Endothelial cell of umbilical vein (primary cell): Measurements from ENCODE around the gene NUTF2. TPM values are rescaled to one million over a fixed set of nuclear protein-coding genes. Genes with fewer than 3 reads are reported as not detected.
"Not testable (repeated sequence)": the region's sequence is repeated elsewhere in the genome, so short reads cannot be mapped to it uniquely, and the experiment has no call there.

Experiments used
- BruUV-seq: library from RNA; stranded (reverse); fragments of 400-500 nt; replicated peaks from 2 replicates; lab custom pipeline; 2021; lab: Mats Ljungman, UMichigan
- CTCF ChIA-PET: fragments of 300-600, 350-600 bp; sonication (Branson Sonifier 250); formaldehyde crosslinking; loops from one replicate; lab custom pipeline; 2021; ENCODE audit warnings: antibody characterized with exemption, inconsistent platforms; lab: Charles Lee
- POLR2A ChIA-PET: fragments of 300-600, 350-600 bp; sonication (Branson Sonifier 250); formaldehyde crosslinking; loops from one replicate; lab custom pipeline; 2021; ENCODE audit warnings: antibody characterized with exemption, inconsistent platforms; lab: Charles Lee
- DNase-seq: peaks from one replicate; pipeline ENCODE4 v3.0.0-alpha.2; 2011; ENCODE audit warnings: low read depth, low spot score
- FAIRE-seq: peaks from 2 replicates; lab custom pipeline; 2011; peaks lifted over from hg19 to GRCh38; lab: Jason Lieb, UNC
- H2AFZ ChIP-seq: 2 replicates; pipeline ENCODE4 v1.6.0; 2012; ENCODE audit warnings: low read depth, low read length, control low read depth, inconsistent platforms
- H3K27ac ChIP-seq: 2 replicates; pipeline ENCODE4 v1.5.1; 2011; ENCODE audit warnings: low read depth, mild to moderate bottlenecking, control low read depth, low read length, moderate library complexity; ENCODE audit not compliant: insufficient read depth
- H3K27me3 ChIP-seq, 2 experiments: 2 replicates each; pipeline versions ENCODE4 v1.6.0 to v1.6.1; 2011; ENCODE audit warnings: low read length in 2 of 2, mixed read lengths in 1 of 2; ENCODE audit not compliant: control insufficient read depth in 2 of 2, insufficient read depth in 2 of 2
- H3K36me3 ChIP-seq, 2 experiments: 2 replicates in 1 of 2; 3 replicates in 1 of 2; pipeline ENCODE4 v1.5.1; 2011; ENCODE audit warnings: low read length in 2 of 2, mild to moderate bottlenecking in 1 of 2, moderate library complexity in 1 of 2; ENCODE audit not compliant: control insufficient read depth in 2 of 2, insufficient read depth in 2 of 2; ENCODE audit errors: extremely low read depth in 1 of 2
- H3K4me1 ChIP-seq: 3 replicates; pipeline ENCODE4 v1.5.1; 2011; ENCODE audit warnings: mild to moderate bottlenecking, low read length; ENCODE audit not compliant: control insufficient read depth, insufficient read depth; ENCODE audit errors: extremely low read depth
- H3K4me2 ChIP-seq: 2 replicates; pipeline ENCODE4 v1.6.1; 2011; ENCODE audit warnings: low read length, control low read depth, mixed read lengths; ENCODE audit not compliant: insufficient read depth
- H3K4me3 ChIP-seq, 3 experiments: fragments of 200-600 bp in 1 of 3; sonication (generic), shearing (Covaris generic) in 1 of 3; replicated peaks in 1 of 3; 2 replicates each; pipeline ENCODE4 v1.5.1; 2011 to 2016; ENCODE audit warnings: control low read depth in 3 of 3, low read length in 3 of 3, mild to moderate bottlenecking in 2 of 3, inconsistent platforms in 1 of 3, low read depth in 1 of 3, moderate library complexity in 1 of 3; ENCODE audit not compliant: insufficient read depth in 1 of 3
- H3K79me2 ChIP-seq: 2 replicates; pipeline ENCODE4 v1.6.0; 2012; ENCODE audit warnings: low read length, inconsistent platforms; ENCODE audit not compliant: control insufficient read depth, insufficient read depth
- H3K9ac ChIP-seq: replicated peaks from 2 replicates; pipeline ENCODE3; 2011; ENCODE audit warnings: low read length, control low read depth; ENCODE audit not compliant: insufficient read depth; ENCODE audit errors: extremely low read depth
- H3K9me1 ChIP-seq: replicated peaks from 3 replicates; pipeline ENCODE4 v1.6.0; 2011; ENCODE audit warnings: mild to moderate bottlenecking, low read length; ENCODE audit not compliant: control insufficient read depth, insufficient read depth; ENCODE audit errors: extremely low read depth
- H3K9me3 ChIP-seq: replicated peaks from 2 replicates; pipeline ENCODE4 v1.5.1; 2012; ENCODE audit warnings: low read length, inconsistent platforms; ENCODE audit not compliant: control insufficient read depth, insufficient read depth
- H4K20me1 ChIP-seq: replicated peaks from 2 replicates; pipeline ENCODE3; 2011; ENCODE audit warnings: mild to moderate bottlenecking, low read length; ENCODE audit not compliant: control insufficient read depth, insufficient read depth; ENCODE audit errors: extremely low read depth
- EZH2 ChIP-seq: IDR thresholded peaks from 2 replicates; pipeline ENCODE4 v1.6.1; 2012; ENCODE audit warnings: borderline replicate concordance, low read depth, mild to moderate bottlenecking, moderate library complexity, low read length, inconsistent platforms; ENCODE audit not compliant: severe bottlenecking
- FOS ChIP-seq: IDR thresholded peaks from 2 replicates; pipeline ENCODE4 v1.6.1; 2011; ENCODE audit warnings: mild to moderate bottlenecking, low read length, moderate library complexity, borderline replicate concordance; ENCODE audit not compliant: insufficient read depth
- JUN ChIP-seq: IDR thresholded peaks from 2 replicates; pipeline ENCODE4 v1.6.1; 2011; ENCODE audit warnings: borderline replicate concordance, low read depth; ENCODE audit not compliant: insufficient read length, insufficient read depth
- MAX ChIP-seq: IDR thresholded peaks from 2 replicates; pipeline ENCODE4 v1.6.1; 2011; ENCODE audit not compliant: insufficient read depth, insufficient read length
- MYC ChIP-seq: IDR thresholded peaks from one replicate; pipeline ENCODE4 v1.6.1; 2011; ENCODE audit warnings: mild to moderate bottlenecking, low read depth, low read length
- POLR2A ChIP-seq: IDR thresholded peaks from 2 replicates; pipeline ENCODE4 v1.6.1; 2012; ENCODE audit warnings: low read depth, mild to moderate bottlenecking, control low read depth, low read length
- POLR2AphosphoS5 ChIP-seq: IDR thresholded peaks from 2 replicates; pipeline ENCODE4 v1.6.1; 2012; ENCODE audit warnings: low read depth, mild to moderate bottlenecking, control low read depth, low read length, moderate library complexity; ENCODE audit not compliant: insufficient read depth
- dilution Hi-C: fragments of 300-500 bp; cut with MboI; formaldehyde crosslinking; loops from one replicate; pipeline ENCODE4 v1.15.0; 2019; ENCODE audit warnings: low sequenced_read_pairs; ENCODE audit not compliant: extremely low pct_ligation_motif_present
- intact Hi-C: fragments of 100-400 bp; cut with micrococcal nuclease; formaldehyde crosslinking; loops from one replicate; pipeline ENCODE4 v1.10.0; 2022
- polyA plus RNA-seq, 4 experiments: library from polyadenylated mRNA; depleted of rRNA in 3 of 4; stranded (reverse) in 3 of 4; unstranded in 1 of 4; fragments of >200 nt; gene quantifications; 2 replicates each; pipeline versions ENCODE4 v1.2.1 to v1.2.3, GENCODE V29; 2011 to 2012; ENCODE audit warnings: missing spikeins in 1 of 4
- total RNA-seq: library from RNA; stranded (reverse); gene quantifications from 2 replicates; pipeline ENCODE4 v1.2.3, GENCODE V29; 2021

Gene NUTF2
- total and polyA plus RNA-seq, 2 donors (not counting 3 experiments of a cell fraction or from before 2014, with no cell fraction given), result 208 to 273 TPM

DNA sequence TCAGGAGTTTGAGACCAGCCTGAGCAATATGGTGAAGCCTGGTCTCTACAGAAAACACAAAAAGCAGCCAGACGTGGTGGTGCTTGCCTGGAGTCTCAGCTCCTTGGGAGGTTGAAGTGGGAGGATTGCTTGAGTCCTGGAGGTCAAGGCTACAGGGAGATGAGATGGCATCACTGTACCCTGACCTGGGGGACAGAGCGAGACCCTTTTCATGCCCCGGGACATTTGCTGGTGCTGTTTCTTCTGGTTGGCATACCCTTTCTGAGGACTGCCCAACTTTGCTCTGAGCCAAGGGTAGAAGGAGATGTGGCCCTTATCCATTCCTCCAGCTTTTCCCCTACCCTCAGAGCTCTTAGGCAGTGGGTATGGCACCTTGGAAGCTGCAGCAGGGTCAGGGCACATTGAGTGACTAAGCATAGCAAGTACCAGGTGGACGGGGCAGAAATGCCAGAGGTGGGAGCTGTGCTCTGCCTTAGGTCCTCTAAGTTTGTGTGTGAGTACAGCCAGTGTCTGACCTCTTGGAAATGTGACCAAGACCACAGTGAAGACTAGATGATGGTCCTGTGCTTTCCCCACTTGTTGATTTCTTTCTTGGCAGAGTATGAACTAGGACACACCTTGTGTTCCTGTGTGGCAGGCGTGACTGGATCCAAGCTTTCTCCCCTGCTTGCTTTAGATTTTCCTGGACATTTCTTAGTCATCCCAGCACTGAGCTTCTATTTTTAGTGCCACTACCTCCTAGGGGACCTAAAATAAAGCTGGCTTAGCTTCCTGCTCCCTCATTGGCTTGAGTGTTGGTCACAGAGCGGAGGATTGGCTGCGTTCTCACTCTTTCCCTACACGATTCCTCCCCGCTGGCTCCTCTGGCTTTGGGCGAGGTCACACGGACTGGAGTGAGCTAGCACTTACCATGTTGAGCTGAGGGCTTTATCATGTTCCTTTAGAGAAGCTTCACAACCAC lies 16.2 kb downstream of the NUTF2 start:
- Histone ChIP-seq H3K36me3 (peaks cover 5 to 36% of the 10 kb centered on the region in 2 experiments), H3K9me1 (no peaks in the 10 kb centered on the region), H3K9ac (no peak overlapping the region), H3K4me2 (no peak overlapping the region), H3K4me1 (no peaks in the 10 kb centered on the region), H3K4me3 (no peak overlapping the region), H3K9me3 (no peaks in the 10 kb centered on the region), H3K27me3 (no peaks in the 10 kb centered on the region), H4K20me1 (peaks cover 2% of the 10 kb centered on the region), H3K79me2 (peaks cover 70% of the 10 kb centered on the region), H2AFZ (no peak overlapping the region), H3K27ac (no peak overlapping the region)
- FAIRE-seq, result no peak
- dilution Hi-C loops (no loop called here), intact Hi-C loops (no loop called here)
- TF ChIP-seq FOS (no peak), POLR2AphosphoS5 (no peak), MYC (no peak), POLR2A (no peak), EZH2 (no peak), MAX (no peak), JUN (no peak)
- BruUV-seq, result no TSS peak
- ChIA-PET POLR2A (no interaction called here), CTCF (interaction anchor here (0.7 to 4.5 kb wide), 9 partner anchors 9 to 342 kb away, joined by 3 to 64 read pairs (median 3); partner anchors contain the start of genes CENPT and NUTF2)
- no peak for DNase-seq

GRCh38 chr16:67864044-67864443 lies 17.3 kb downstream of the NUTF2 start:
- H3K4me1 ChIP-seq, H2AFZ ChIP-seq, FAIRE-seq, H3K9me3 ChIP-seq, POLR2A ChIA-PET, H3K27ac ChIP-seq, dilution Hi-C loops, H3K9me1 ChIP-seq, H4K20me1 ChIP-seq, H3K4me2 ChIP-seq, H3K4me3 ChIP-seq, intact Hi-C loops, H3K27me3 ChIP-seq, DNase-seq, H3K9ac ChIP-seq, BruUV-seq: not testable (repeated sequence)
- H3K79me2 ChIP-seq, result peaks cover 58% of the 10 kb centered on the region
- peaks cover 13 to 41% of the 10 kb centered on the region in 2 experiments for H3K36me3 ChIP-seq
- CTCF ChIA-PET, result interaction anchor here (0.7 to 4.5 kb wide), 4 partner anchors 7 to 191 kb away, joined by 3 to 64 read pairs (median 4); no protein-coding TSS in a partner anchor
